Tibial nerve (tissue), 3 donors: ENCODE data around the gene LEF1.

Experiments used
- CTCF ChIP-seq, 5 experiments: fragments of 200-600 bp in 3 of 5; fragments of 450-650 bp in 2 of 5; sonication (generic) in 3 of 5; IDR thresholded peaks; one replicate each; pipeline ENCODE4 v1.5.1; 2016 to 2019; ENCODE audit warnings: antibody characterized with exemption in 5 of 5, mild to moderate bottlenecking in 3 of 5, moderate library complexity in 2 of 5
- POLR2A ChIP-seq, 2 donors: fragments of 450-650 bp; IDR thresholded peaks; one replicate each; pipeline ENCODE4 v1.6.1; 2017; ENCODE audit warnings: antibody characterized with exemption in 2 of 2, mild to moderate bottlenecking in 2 of 2, moderate library complexity in 2 of 2

DNA sequence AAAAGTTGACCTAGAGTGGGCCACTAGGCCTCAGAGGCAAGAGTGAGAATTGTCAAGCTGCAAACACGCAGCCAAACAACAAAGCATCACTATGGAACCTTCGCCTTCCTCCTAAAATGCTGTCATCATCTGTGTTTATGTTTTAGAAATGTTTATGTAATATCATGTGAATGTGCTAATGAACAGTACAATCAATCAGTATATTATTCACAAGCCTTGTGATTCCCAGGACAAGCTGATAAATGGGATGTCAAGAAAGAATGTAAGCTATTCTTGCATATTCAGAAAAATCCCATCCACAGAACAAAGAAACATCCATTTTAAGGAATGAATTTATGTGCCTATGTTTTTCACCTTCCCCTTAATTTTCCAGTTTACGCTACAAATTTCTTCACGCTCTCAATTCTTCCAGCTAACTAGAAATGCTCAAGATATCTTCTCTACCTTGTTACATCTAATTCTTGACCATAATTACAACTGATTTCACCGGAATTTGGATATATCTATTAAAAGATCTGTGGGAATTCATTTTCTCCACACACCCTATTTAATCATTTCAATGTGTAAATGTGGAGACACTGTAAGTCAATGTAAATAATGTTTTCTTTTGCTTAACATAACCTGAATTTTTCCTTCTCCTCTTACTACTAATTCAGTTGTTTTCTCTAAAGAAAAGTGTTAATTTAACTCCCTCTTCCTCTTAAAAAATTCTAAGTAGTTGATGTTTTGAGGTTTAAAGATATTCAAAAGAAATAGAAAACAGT lies 65.5 kb downstream of the LEF1 start:
- TF ChIP-seq CTCF (IDR thresholded peaks at IDR 0.05) (no peak), POLR2A (IDR thresholded peaks at IDR 0.05) (no peak)
